Skeletal muscle satellite cell (primary cell): ENCODE results near the gene RTCA.
"Not testable (repeated sequence)": the region's sequence is repeated elsewhere in the genome, so short reads cannot be mapped to it uniquely, and the experiment has no call there.

ENCODE experiments used
- H3K27me3 ChIP-seq: 2 replicates; pipeline ENCODE4 v1.7.0; 2013; ENCODE audit warnings: low read length; ENCODE audit not compliant: control insufficient read depth, insufficient read depth
- H3K36me3 ChIP-seq: 2 replicates; pipeline ENCODE4 v1.7.0; 2013; ENCODE audit warnings: mild to moderate bottlenecking, control low read depth, low read length; ENCODE audit not compliant: insufficient read depth
- H3K4me1 ChIP-seq: 2 replicates; pipeline ENCODE4 v1.7.0; 2013; ENCODE audit warnings: low read length; ENCODE audit not compliant: control insufficient read depth, insufficient read depth
- H3K4me2 ChIP-seq: 2 replicates; pipeline ENCODE4 v1.7.0; 2013; ENCODE audit warnings: mild to moderate bottlenecking, low read length
- H3K4me3 ChIP-seq: 2 replicates; pipeline ENCODE4 v1.7.0; 2013; ENCODE audit warnings: low read length
- H3K9ac ChIP-seq: 2 replicates; pipeline ENCODE4 v1.7.0; 2013; ENCODE audit warnings: mild to moderate bottlenecking, low read depth, low read length, moderate library complexity
- H3K9me3 ChIP-seq: replicated peaks from 2 replicates; pipeline ENCODE4 v1.7.0; 2013; ENCODE audit warnings: mild to moderate bottlenecking, control low read depth, low read length

The RTCA gene

DNA sequence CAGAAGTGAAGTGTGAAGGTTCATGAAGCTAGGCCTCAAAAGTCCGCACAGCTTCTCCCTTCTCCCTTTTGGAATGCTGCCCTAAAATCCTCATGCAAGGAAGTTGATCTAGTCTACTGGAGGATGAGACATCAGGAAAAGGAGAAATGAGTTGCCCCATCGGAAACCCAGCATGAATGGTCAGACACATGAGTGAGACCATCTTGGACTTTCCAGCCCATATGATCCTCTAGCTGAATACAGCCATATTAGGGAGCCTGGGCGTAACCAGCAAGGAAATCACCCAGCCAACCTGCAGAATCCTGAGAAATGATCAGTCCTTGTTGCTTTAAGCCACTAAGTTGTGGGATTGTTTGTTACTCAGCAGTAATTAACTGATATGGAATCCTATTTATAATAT is 28.9 kb upstream of the RTCA start:
- H3K4me1 ChIP-seq, result no peaks in the 10 kb centered on the region
- H3K4me3 ChIP-seq, result no peak overlapping the region
- no peaks in the 10 kb centered on the region for H3K27me3 ChIP-seq
- H3K4me2 ChIP-seq, result no peak overlapping the region
- H3K9ac ChIP-seq, result no peak overlapping the region
- no peaks in the 10 kb centered on the region for H3K9me3 ChIP-seq
- H3K36me3 ChIP-seq, result peaks cover 26% of the 10 kb centered on the region

- Histone ChIP-seq H3K9me3 (no peaks in the 10 kb centered on the region), H3K4me1 (no peaks in the 10 kb centered on the region), H3K4me3 (no peak overlapping the region), H3K4me2 (no peak overlapping the region), H3K36me3 (peaks cover 12% of the 10 kb centered on the region), H3K9ac (no peak overlapping the region), H3K27me3 (no peaks in the 10 kb centered on the region)
Measured at GRCh38 chr1:100239961-100240360, 26.1 kb upstream of the RTCA start.

DNA sequence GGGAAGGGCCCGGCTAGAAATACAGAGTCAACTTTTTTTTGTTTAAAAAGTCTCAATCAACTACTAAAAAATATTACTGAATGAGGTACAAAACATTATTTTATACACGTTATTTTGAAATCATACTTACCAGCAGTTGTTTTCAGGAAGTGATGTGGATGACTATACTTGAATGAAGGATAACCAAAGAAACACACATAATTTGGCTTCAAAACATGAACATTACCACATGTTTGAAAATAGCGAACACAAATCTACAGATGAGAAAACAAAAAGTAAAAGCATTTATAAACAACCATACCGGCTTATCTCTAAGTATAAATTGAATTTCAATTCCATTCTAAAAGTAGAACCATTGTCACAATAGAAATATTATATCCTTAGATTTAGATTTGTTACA is 25.4 kb upstream of the RTCA start:
- Histone ChIP-seq H3K4me2 (no peak overlapping the region), H3K4me3 (no peak overlapping the region), H3K36me3 (peaks cover 10% of the 10 kb centered on the region), H3K9me3 (no peaks in the 10 kb centered on the region), H3K4me1 (no peaks in the 10 kb centered on the region), H3K9ac (no peak overlapping the region), H3K27me3 (no peaks in the 10 kb centered on the region)

DNA sequence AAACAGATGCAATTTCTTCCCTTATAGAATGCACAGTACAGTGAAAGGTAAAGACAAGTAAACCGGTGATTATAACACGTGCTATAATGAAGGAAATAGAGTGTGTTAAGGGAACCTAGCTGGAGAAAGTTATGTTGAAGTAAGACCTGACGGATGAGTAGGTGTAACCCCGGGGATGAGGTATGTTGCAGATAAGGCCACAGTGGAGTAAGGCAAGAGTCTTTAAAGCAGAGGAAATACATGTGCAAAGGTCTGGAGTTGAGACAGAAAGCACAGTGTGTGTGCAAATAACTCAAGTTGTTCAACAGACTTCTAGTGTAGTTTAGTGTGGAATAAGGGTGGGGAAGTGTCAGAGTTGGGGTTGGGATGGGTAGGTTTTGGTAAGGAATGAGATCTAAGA is 19.3 kb upstream of the RTCA start:
- Histone ChIP-seq H3K36me3 (no peaks in the 10 kb centered on the region), H3K27me3 (no peaks in the 10 kb centered on the region), H3K4me1 (peaks cover 12% of the 10 kb centered on the region), H3K9me3 (no peaks in the 10 kb centered on the region), H3K9ac (no peak overlapping the region), H3K4me2 (no peak overlapping the region), H3K4me3 (no peak overlapping the region)

- peak overlapping the region; percentile 85 for H3K4me2 ChIP-seq
- H3K9ac ChIP-seq, result peak overlapping the region; percentile 93
- no peaks in the 10 kb centered on the region for H3K9me3 ChIP-seq
- H3K4me1 ChIP-seq, result peaks cover 12% of the 10 kb centered on the region
- no peaks in the 10 kb centered on the region for H3K27me3 ChIP-seq
- no peaks in the 10 kb centered on the region for H3K36me3 ChIP-seq
- H3K4me3 ChIP-seq, result peak overlapping the region; percentile 98
Measured at GRCh38 chr1:100249155-100249536, 16.9 kb upstream of the RTCA start.

DNA sequence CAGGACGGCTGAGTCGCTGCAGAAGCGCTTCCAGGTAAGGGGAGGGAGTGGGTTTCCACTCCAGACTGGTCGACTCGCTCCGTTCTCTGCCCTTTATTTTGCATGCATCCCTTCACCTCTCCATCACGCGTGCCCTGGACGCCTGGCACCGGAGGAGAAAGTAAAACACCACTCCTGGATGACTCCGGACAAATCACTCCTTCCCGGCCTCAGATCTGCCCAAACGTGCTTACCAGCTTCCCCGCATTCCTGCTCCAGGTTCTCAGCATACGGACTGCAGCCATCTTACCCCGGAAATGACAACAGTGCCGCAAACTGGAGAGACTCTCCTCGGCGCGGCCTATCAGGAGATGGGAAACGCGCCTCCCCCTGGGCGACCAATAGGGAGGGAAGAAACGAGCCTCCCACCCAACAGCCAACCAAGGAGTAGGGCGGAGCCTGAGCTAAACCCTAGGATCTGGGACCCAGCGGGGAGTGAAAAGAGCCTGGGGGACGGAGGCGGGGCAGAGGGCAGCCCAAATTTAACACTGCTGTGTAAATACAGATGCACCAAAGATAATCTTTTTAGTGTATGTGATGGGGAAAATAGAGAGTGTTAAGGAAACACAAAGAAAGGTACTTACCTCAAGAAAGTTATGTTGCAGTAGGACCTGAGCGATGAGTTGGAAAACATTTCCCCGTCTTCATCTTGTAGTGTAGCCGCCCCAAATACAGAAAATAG is 16.3 kb upstream of the RTCA start, which contains the start of gene DBT:
Gene DBT (minus strand): TSS at position 298 of the 721 bp plus-strand sequence. CDS start 14 bp downstream, at position 284.
- Histone ChIP-seq H3K4me3 (peak within 1 kb of the TSS; percentile 98), H3K4me2 (peak within 1 kb of the TSS; percentile 85), H3K4me1 (peaks cover 12% of the 10 kb centered on the region), H3K36me3 (no peaks in the 10 kb centered on the region), H3K9ac (peak within 1 kb of the TSS; percentile 93), H3K9me3 (no peaks in the 10 kb centered on the region), H3K27me3 (no peaks in the 10 kb centered on the region)

DNA sequence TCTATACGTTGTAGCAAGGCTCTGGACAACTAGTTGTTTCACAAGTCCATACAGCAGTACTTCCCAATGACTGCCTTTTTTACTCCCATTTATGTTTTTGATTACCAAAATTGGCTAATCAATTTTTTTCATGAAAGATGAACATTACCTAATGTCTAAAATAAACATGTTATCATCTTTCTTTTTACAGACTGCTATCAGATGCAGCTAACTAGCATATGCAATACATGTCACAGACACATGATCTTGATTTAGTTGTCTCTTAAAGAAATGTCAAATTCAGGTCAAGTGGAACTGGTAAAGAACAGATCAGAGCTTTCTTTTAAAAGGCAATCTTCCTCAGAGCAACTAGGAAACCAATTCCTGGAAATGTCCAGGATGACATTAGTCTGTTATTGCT is 15.8 kb upstream of the RTCA start:
- H3K36me3 ChIP-seq, result no peaks in the 10 kb centered on the region
- H3K9me3 ChIP-seq, result no peaks in the 10 kb centered on the region
- peak overlapping the region; percentile 98 for H3K4me3 ChIP-seq
- peaks cover 12% of the 10 kb centered on the region for H3K4me1 ChIP-seq
- peak overlapping the region; percentile 85 for H3K4me2 ChIP-seq
- H3K9ac ChIP-seq, result peak overlapping the region; percentile 93
- no peaks in the 10 kb centered on the region for H3K27me3 ChIP-seq

DNA sequence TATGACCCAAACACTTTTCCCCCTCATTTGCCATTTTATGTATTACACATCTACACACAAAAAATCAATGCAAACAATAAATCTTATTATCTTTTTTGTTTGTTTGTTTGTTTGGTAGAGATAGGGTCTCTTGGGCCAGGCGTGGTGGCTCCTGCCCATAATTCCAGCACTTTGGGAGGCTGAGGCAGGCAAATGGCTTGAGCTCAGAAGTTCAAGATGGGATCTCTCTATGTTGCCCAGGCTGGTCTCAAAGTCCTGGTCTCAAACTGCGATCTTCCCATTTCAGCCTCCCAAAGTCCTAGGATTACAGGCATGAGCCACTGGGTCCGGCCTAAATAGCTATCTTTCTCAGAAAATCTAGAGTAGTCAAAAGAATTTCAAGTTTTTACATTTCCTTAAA is 15.2 kb upstream of the RTCA start:
- Histone ChIP-seq H3K9ac (no peak overlapping the region), H3K9me3 (no peaks in the 10 kb centered on the region), H3K36me3 (no peaks in the 10 kb centered on the region), H3K4me3 (no peak overlapping the region), H3K4me1 (peaks cover 12% of the 10 kb centered on the region), H3K4me2 (no peak overlapping the region), H3K27me3 (no peaks in the 10 kb centered on the region)

- H3K27me3 ChIP-seq, result no peaks in the 10 kb centered on the region
- no peak overlapping the region for H3K4me2 ChIP-seq
- H3K36me3 ChIP-seq, result no peaks in the 10 kb centered on the region
- H3K9me3 ChIP-seq, result no peaks in the 10 kb centered on the region
- no peak overlapping the region for H3K9ac ChIP-seq
- peaks cover 12% of the 10 kb centered on the region for H3K4me1 ChIP-seq
- H3K4me3 ChIP-seq, result no peak overlapping the region
Measured at GRCh38 chr1:100252901-100253300, 13.1 kb upstream of the RTCA start.

- Histone ChIP-seq H3K4me2 (no peak overlapping the region), H3K4me1 (peaks cover 11% of the 10 kb centered on the region), H3K36me3 (no peaks in the 10 kb centered on the region), H3K4me3 (no peak overlapping the region), H3K9me3 (no peaks in the 10 kb centered on the region), H3K27me3 (no peaks in the 10 kb centered on the region), H3K9ac (no peak overlapping the region)
Measured at GRCh38 chr1:100253552-100253951, 12.5 kb upstream of the RTCA start.

GRCh38 chr1:100256273-100256672 is 9.7 kb upstream of the RTCA start:
- not testable (repeated sequence) for H3K4me1 ChIP-seq, H3K4me2 ChIP-seq, H3K4me3 ChIP-seq, H3K9me3 ChIP-seq, H3K36me3 ChIP-seq, H3K9ac ChIP-seq, H3K27me3 ChIP-seq

DNA sequence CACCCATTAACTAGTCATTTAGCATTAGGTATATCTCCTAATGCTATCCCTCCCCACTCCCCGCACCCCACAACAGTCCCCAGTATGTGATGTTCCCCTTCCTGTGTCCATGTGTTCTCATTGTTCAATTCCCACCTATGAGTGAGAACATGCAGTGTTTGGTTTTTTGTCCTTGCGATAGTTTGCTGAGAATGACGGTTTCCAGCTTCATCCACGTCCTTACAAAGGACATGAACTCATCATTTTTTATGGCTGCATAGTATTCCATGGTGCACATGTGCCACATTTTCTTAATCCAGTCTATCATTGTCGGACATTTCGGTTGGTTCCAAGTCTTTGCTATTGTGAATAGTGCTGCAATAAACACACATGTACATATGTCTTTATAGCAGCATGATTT is 7.6 kb upstream of the RTCA start:
- not testable (repeated sequence) for H3K4me2 ChIP-seq, H3K9me3 ChIP-seq, H3K27me3 ChIP-seq, H3K4me1 ChIP-seq, H3K4me3 ChIP-seq, H3K9ac ChIP-seq, H3K36me3 ChIP-seq
